GM12878 (cell line): ENCODE results near the gene GON4L. TPM values are rescaled to one million over a fixed set of nuclear protein-coding genes. Genes with fewer than 3 reads are reported as not detected.

ENCODE experiments used
- ATAC-seq: fragments of 200-7000 bp; cut with Tn5 transposase; 3 replicates; pipeline ENCODE4 v1.9.1; 2020; ENCODE audit warnings: mild to moderate bottlenecking, moderate library complexity
- BruUV-seq: library from RNA; stranded (reverse); fragments of 400-500 nt; replicated peaks from 2 replicates; lab custom pipeline; 2021; lab: Mats Ljungman, UMichigan
- CTCF ChIA-PET: fragments of 300-600 bp; sonication (Branson Sonifier 250); formaldehyde crosslinking; extraction: SDS; loops from one replicate; lab custom pipeline; 2021; ENCODE audit warnings: inconsistent platforms; lab: Yijun Ruan, JAX
- POLR2A ChIA-PET: fragments of 350-600 bp; formaldehyde crosslinking; extraction: SDS; loops from one replicate; lab custom pipeline; 2021; ENCODE audit warnings: inconsistent platforms; lab: Charles Lee
- RAD21 ChIA-PET: fragments of 300-600 bp; sonication (Branson Sonifier 250); formaldehyde crosslinking; loops from one replicate; lab custom pipeline; 2023; ENCODE audit warnings: antibody characterized with exemption; ENCODE audit not compliant: unreplicated experiment; lab: Charles Lee
- SMC1A ChIA-PET: fragments of 300-600 bp; sonication (Branson Sonifier 250); formaldehyde crosslinking; loops from one replicate; lab custom pipeline; 2023; ENCODE audit not compliant: unreplicated experiment, uncharacterized antibody; lab: Charles Lee
- DNase-seq: peaks from one replicate; pipeline ENCODE4 v3.0.0-alpha.2; 2011; ENCODE audit warnings: low read depth, low spot score
- FAIRE-seq: peaks from 3 replicates; lab custom pipeline; 2011; peaks lifted over from hg19 to GRCh38; lab: Jason Lieb, UNC
- H2AFZ ChIP-seq: 2 replicates; pipeline ENCODE4 v1.6.0; 2011; ENCODE audit warnings: low read depth, low read length, control low read depth; ENCODE audit not compliant: control insufficient read depth
- H3K27ac ChIP-seq: 2 replicates; pipeline ENCODE4 v1.5.1; 2011; ENCODE audit warnings: control low read depth; ENCODE audit not compliant: control insufficient read depth, insufficient read depth
- H3K27me3 ChIP-seq, 2 experiments: replicated peaks in 1 of 2; 2 replicates each; pipeline versions ENCODE4 v1.6.0 to v1.6.1; 2011; ENCODE audit warnings: low read length in 1 of 2; ENCODE audit not compliant: control insufficient read depth in 2 of 2, insufficient read depth in 2 of 2
- H3K36me3 ChIP-seq, 2 experiments: 2 replicates each; pipeline ENCODE4 v1.5.1; 2011; ENCODE audit warnings: low read length in 1 of 2; ENCODE audit not compliant: control insufficient read depth in 2 of 2, insufficient read depth in 2 of 2
- H3K4me1 ChIP-seq: 2 replicates; pipeline ENCODE4 v1.6.1; 2011; ENCODE audit warnings: mild to moderate bottlenecking, low read length, moderate library complexity, mixed read lengths; ENCODE audit not compliant: control insufficient read depth, insufficient read depth
- H3K4me2 ChIP-seq: 2 replicates; pipeline ENCODE4 v1.6.0; 2011; ENCODE audit warnings: control low read depth; ENCODE audit not compliant: control insufficient read depth, insufficient read depth
- H3K4me3 ChIP-seq: fragments of 200-600 bp; sonication (generic); 2 replicates; pipeline ENCODE4 v1.5.1; 2016
- H3K79me2 ChIP-seq: 2 replicates; pipeline ENCODE4 v1.6.0; 2011; ENCODE audit warnings: low read length; ENCODE audit not compliant: control insufficient read depth, insufficient read depth
- H3K9ac ChIP-seq: 2 replicates; pipeline ENCODE4 v1.8.0; 2011; ENCODE audit warnings: low read length, control low read depth, mixed read lengths; ENCODE audit not compliant: control insufficient read depth, insufficient read depth
- H3K9me3 ChIP-seq: replicated peaks from 3 replicates; pipeline ENCODE4 v1.5.1; 2011; ENCODE audit warnings: mild to moderate bottlenecking, low read length; ENCODE audit not compliant: control insufficient read depth, insufficient read depth
- H4K20me1 ChIP-seq: 2 replicates; pipeline ENCODE4 v1.6.0; 2011; ENCODE audit not compliant: control insufficient read depth, insufficient read depth
- BCL11A ChIP-seq: IDR thresholded peaks from 2 replicates; pipeline ENCODE4 v1.6.1; 2011; ENCODE audit warnings: low read depth, low read length
- CBFB ChIP-seq: IDR thresholded peaks from 2 replicates; pipeline ENCODE4 v1.6.1; 2016; ENCODE audit warnings: antibody characterized with exemption, low read depth
- CBX5 ChIP-seq: sonication (generic); IDR thresholded peaks from 2 replicates; pipeline ENCODE4 v1.6.1; 2016; ENCODE audit warnings: low read depth, moderate library complexity, mild to moderate bottlenecking, inconsistent platforms
- CREB1 ChIP-seq: IDR thresholded peaks from 2 replicates; pipeline ENCODE4 v1.6.1; 2012; ENCODE audit warnings: low read depth, mild to moderate bottlenecking, inconsistent platforms
- E4F1 ChIP-seq: fragments of 450-650 bp; IDR thresholded peaks from 2 replicates; pipeline ENCODE4 v1.6.1; 2018; ENCODE audit warnings: borderline replicate concordance, mild to moderate bottlenecking; ENCODE audit not compliant: partially characterized antibody
- EP300 ChIP-seq, 2 experiments: fragments of 150-350 bp in 1 of 2; IDR thresholded peaks; 2 replicates each; pipeline ENCODE4 v1.6.1; 2011 to 2012; ENCODE audit warnings: low read depth in 2 of 2, low read length in 2 of 2, borderline replicate concordance in 1 of 2, improper control_type of control experiment in 1 of 2, inconsistent platforms in 1 of 2; ENCODE audit not compliant: control insufficient read depth in 1 of 2
- ESRRA ChIP-seq: IDR thresholded peaks from 2 replicates; pipeline ENCODE4 v1.6.1; 2012; ENCODE audit warnings: mild to moderate bottlenecking, low read length, improper control_type of control experiment
- ETV6 ChIP-seq, 2 experiments: fragments of 450-650 bp in 1 of 2; IDR thresholded peaks in 1 of 2; conservative IDR thresholded peaks in 1 of 2; 2 replicates each; pipeline ENCODE4 v1.6.1; 2014; ENCODE audit warnings: antibody characterized with exemption in 1 of 2, borderline replicate concordance in 1 of 2, low read depth in 1 of 2, mild to moderate bottlenecking in 1 of 2, moderate library complexity in 1 of 2
- GABPA ChIP-seq: IDR thresholded peaks from 2 replicates; pipeline ENCODE4 v1.6.1; 2014; ENCODE audit warnings: antibody characterized with exemption, low read depth, mild to moderate bottlenecking, inconsistent platforms
- IKZF1 ChIP-seq: fragments of 450-650 bp; conservative IDR thresholded peaks from 2 replicates; pipeline ENCODE4 v1.6.1; 2017; ENCODE audit warnings: antibody characterized with exemption, mild to moderate bottlenecking
- IRF3 ChIP-seq: fragments of 450-650 bp; IDR thresholded peaks from 2 replicates; pipeline ENCODE4 v1.6.1; 2014; ENCODE audit warnings: mild to moderate bottlenecking
- IRF5 ChIP-seq: fragments of 450-650 bp; IDR thresholded peaks from 2 replicates; pipeline ENCODE4 v1.6.1; 2017; ENCODE audit warnings: borderline replicate concordance
- MYB ChIP-seq: fragments of 150-350 bp; IDR thresholded peaks from 2 replicates; pipeline ENCODE4 v1.6.1; 2014; ENCODE audit warnings: mild to moderate bottlenecking, low read depth, low read length, borderline replicate concordance
- PAX8 ChIP-seq: fragments of 450-650 bp; IDR thresholded peaks from 2 replicates; pipeline ENCODE4 v1.6.1; 2017; ENCODE audit warnings: mild to moderate bottlenecking, moderate library complexity
- POU2F2 ChIP-seq: IDR thresholded peaks from 3 replicates; pipeline ENCODE4 v1.6.1; 2011; ENCODE audit warnings: low read depth, mild to moderate bottlenecking, low read length, borderline replicate concordance
- RUNX3 ChIP-seq: IDR thresholded peaks from 2 replicates; pipeline ENCODE4 v1.6.1; 2012; ENCODE audit warnings: low read length, inconsistent platforms
- SMAD1 ChIP-seq: fragments of 450-650 bp; IDR thresholded peaks from 2 replicates; pipeline ENCODE4 v1.6.1; 2018; ENCODE audit warnings: mild to moderate bottlenecking, low read depth; ENCODE audit not compliant: partially characterized antibody
- SUZ12 ChIP-seq: fragments of 200-600 bp; sonication (generic); IDR thresholded peaks from one replicate; pipeline ENCODE4 v1.6.1; 2018; ENCODE audit warnings: antibody characterized with exemption, mild to moderate bottlenecking; ENCODE audit not compliant: unreplicated experiment
- WGBS: methylation state at CpG from one replicate; pipeline ENCODE4 v1.1.6; 2016; ENCODE audit warnings: low lambda C conversion rate; ENCODE audit not compliant: insufficient replicate concordance, insufficient coverage; ENCODE audit errors: missing lambda C conversion rate; 5-methylcytosine and 5-hydroxymethylcytosine counted together
- in situ Hi-C: fragments of 300-500 bp; cut with MboI; formaldehyde crosslinking; loops from 9 replicates; pipeline ENCODE4 v1.14.3; 2018; ENCODE audit warnings: mixed read lengths
- intact Hi-C: fragments of 100-400 bp; cut with micrococcal nuclease; formaldehyde crosslinking; loops from one replicate; pipeline ENCODE4 v1.14.2; 2022; ENCODE audit not compliant: unreplicated experiment
- polyA plus RNA-seq, 11 experiments: library from polyadenylated mRNA; depleted of rRNA in 4 of 11; unstranded in 6 of 11; stranded (reverse) in 5 of 11; fragments of >200 nt; fragmentation: Nextera tagmentation in 4 of 11; fragmentation: Illumina TruSeq in 1 of 11; extraction: Ambion mirVana in 4 of 11; extraction: Trizol in 1 of 11; gene quantifications; 1 replicate in 1 of 11; 2 replicates in 10 of 11; pipeline versions ENCODE4 v1.2.1 to v1.2.3, GENCODE V29; 2011 to 2016; ENCODE audit warnings: inconsistent platforms in 2 of 11, missing spikeins in 2 of 11, low read depth in 1 of 11
- total RNA-seq, 4 experiments: library from RNA; depleted of rRNA in 3 of 4; stranded (reverse); fragments of >200 nt in 3 of 4; fragmentation: Illumina TruSeq in 1 of 4; extraction: Trizol in 1 of 4; gene quantifications; 2 replicates each; pipeline versions ENCODE4 v1.2.1 to v1.2.3, GENCODE V29; 2013 to 2021

GON4L gene
- total and polyA plus RNA-seq, 10 of the 15 experiments (the other 5 are each of a cell fraction or from before 2014, with no cell fraction given), result 17.7 to 40.7 (median 28.0) TPM

- no peak for TF ChIP-seq GABPA
- TF ChIP-seq, all 136 proteins: peak for 0
Observed at GRCh38 chr1:155877945-155878344, 20.9 kb upstream of the GON4L start (continued).

- CTCF ChIA-PET, result interaction anchor here (0.6 kb wide), 1 partner anchor 107 kb away, joined by 3 read pairs; no protein-coding TSS in a partner anchor
- Histone ChIP-seq H2AFZ (no peak overlapping the region), H3K27ac (no peak overlapping the region), H3K79me2 (no peaks in the 10 kb centered on the region), H3K9ac (no peak overlapping the region), H3K9me3 (no peaks in the 10 kb centered on the region), H3K27me3 (no peaks in the 10 kb centered on the region), H3K36me3 (no peaks in the 10 kb centered on the region), H3K4me2 (no peak overlapping the region), H3K4me1 (no peaks in the 10 kb centered on the region), H4K20me1 (no peaks in the 10 kb centered on the region), H3K4me3 (no peak overlapping the region)
- POLR2A ChIA-PET, result interaction anchor here (0.5 to 1.6 kb wide), 2 partner anchors 14 to 17 kb away, joined by 3 to 5 read pairs; partner anchors contain the start of genes GON4L and SYT11
- intact Hi-C loops (no loop called here), in situ Hi-C loops (no loop called here)
- BruUV-seq, result no TSS peak
- 91% methylated on average over 9 of the region's 9 CpGs for WGBS
- DNase-seq (no peak), ATAC-seq (no peak), FAIRE-seq (no peak)
- SMC1A ChIA-PET, result interaction anchor here (0.9 to 1.9 kb wide), 2 partner anchors 9 to 14 kb away, joined by 3 to 8 read pairs; partner anchors contain the start of gene SYT11
- RAD21 ChIA-PET, result no interaction called here
- TF ChIP-seq BCL11A, result no peak
- TF ChIP-seq IRF3, result no peak
- TF ChIP-seq MYB, result no peak
- TF ChIP-seq CBX5, result no peak
- TF ChIP-seq EP300 (IDR thresholded peaks at IDR 0.05; ENCODE audit: borderline replicate concordance in 1 of 2, control insufficient read depth in 1 of 2, low read depth in 2 of 2, low read length in 2 of 2), result no peak
- no peak for TF ChIP-seq SMAD1
- TF ChIP-seq E4F1, result no peak
- TF ChIP-seq RUNX3, result no peak
- TF ChIP-seq SUZ12, result no peak
- no peak for TF ChIP-seq POU2F2
- no peak for TF ChIP-seq PAX8
- no peak for TF ChIP-seq CREB1
- TF ChIP-seq ESRRA, result no peak
- no peak for TF ChIP-seq IRF5
- no peak for TF ChIP-seq GABPA
- TF ChIP-seq IKZF1, result no peak
- no peak for TF ChIP-seq ETV6 (conservative IDR thresholded peaks at IDR 0.05 in 1 of 2, IDR thresholded peaks at IDR 0.05 in 1 of 2; ENCODE audit: borderline replicate concordance in 1 of 2, low read depth in 1 of 2)
- TF ChIP-seq CBFB, result no peak
Observed at GRCh38 chr1:155873860-155874259, 16.8 kb upstream of the GON4L start.
